Adrenal gland (tissue), 12 donors: ENCODE results near the gene NDUFB2. TPM values are rescaled to one million over a fixed set of nuclear protein-coding genes. Genes with fewer than 3 reads are reported as not detected.
A peak's percentile ranks its signal among the peaks of the same experiment; 100 is the strongest.

ENCODE experiments used
- DNase-seq, 7 donors: peaks; one replicate each; pipeline ENCODE4 v3.0.0-alpha.2; 2019 to 2020
- H3K27ac ChIP-seq, 5 donors: fragments of 200-600 bp; sonication (generic) in 4 of 5; 1 replicate in 3 of 5; 2 replicates in 2 of 5; pipeline versions ENCODE4 v1.5.1 to v1.8.0; 2016 to 2020; ENCODE audit warnings: mild to moderate bottlenecking in 1 of 5
- H3K27me3 ChIP-seq: fragments of 200-600 bp; 2 replicates; pipeline ENCODE4 v1.8.0; 2021
- H3K36me3 ChIP-seq, 2 donors: fragments of 200-600 bp; replicated peaks in 1 of 2; 1 replicate in 1 of 2; 2 replicates in 1 of 2; pipeline versions ENCODE4 v1.5.1 to v1.8.0; 2018 to 2022
- H3K4me1 ChIP-seq, 2 donors: fragments of 200-600 bp; replicated peaks in 1 of 2; 1 replicate in 1 of 2; 2 replicates in 1 of 2; pipeline versions ENCODE4 v1.5.1 to v1.8.0; 2018 to 2021
- H3K4me3 ChIP-seq, 4 donors: fragments of 200-600 bp; sonication (generic) in 3 of 4; one replicate each; pipeline ENCODE4 v1.5.1; 2016 to 2018
- H3K9me3 ChIP-seq, 3 donors: fragments of 200-600 bp; sonication (generic) in 1 of 3; replicated peaks in 1 of 3; 1 replicate in 2 of 3; 2 replicates in 1 of 3; pipeline versions ENCODE4 v1.5.1 to v1.8.0; 2016 to 2021
- POLR2A ChIP-seq, 2 donors: fragments of 450-650 bp; IDR thresholded peaks; one replicate each; pipeline ENCODE4 v1.6.1; 2017; ENCODE audit warnings: antibody characterized with exemption in 2 of 2, mild to moderate bottlenecking in 2 of 2, moderate library complexity in 1 of 2
- WGBS, 4 donors: extraction: QIAGEN DNeasy Blood & Tissue Kit in 2 of 4; methylation state at CpG; one replicate each; pipeline versions ENCODE4 v1.1.5 to v1.1.7; 2013 to 2017; 5-methylcytosine and 5-hydroxymethylcytosine counted together
- intact Hi-C, 2 donors: fragments of 100-400 bp; cut with DNase I; formaldehyde crosslinking; loops; one replicate each; pipeline versions ENCODE4 v1.14.1 to v1.15.0; 2022 to 2023
- polyA plus RNA-seq, 3 donors: library from polyadenylated mRNA; stranded (reverse); fragments of 200-250 nt in 2 of 3; fragments of 350-450 nt in 1 of 3; fragmentation: Illumina TruSeq in 1 of 3; extraction: RNeasy Lipid Tissue Mini Kit (QIAGEN cat#74804) in 1 of 3; gene quantifications; one replicate each; pipeline ENCODE4 v1.2.3, GENCODE V29; 2013 to 2014
- total RNA-seq, 9 donors: library from RNA; depleted of rRNA in 4 of 9; stranded (reverse); fragments of >200 nt in 4 of 9; fragments of 120-200 nt in 1 of 9; fragmentation: NEBNext Ultra II Directional in 1 of 9; extraction: Animal tissue kit (Norgen Biotek cat#: 25700) in 1 of 9; gene quantifications; one replicate each; pipeline versions ENCODE4 v1.1.0 to v1.2.4, GENCODE V29; 2013 to 2023
- TF ChIP-seq, protein P1 (sequence below), 6 experiments: fragments of 450-650 bp in 4 of 6; fragments of 200-600 bp in 2 of 6; sonication (generic) in 1 of 6; IDR thresholded peaks; 1 replicate in 5 of 6; 2 replicates in 1 of 6; pipeline versions ENCODE4 v1.5.1 to v1.8.0; 2016 to 2021; ENCODE audit warnings: antibody characterized with exemption in 6 of 6, mild to moderate bottlenecking in 2 of 6, moderate library complexity in 1 of 6
- donor health status: healthy with polysubstance abuse.
- donor health status: Bipolar disorder and iron deficiency.
- donor health status: DM: yes; HTN: yes; CAD: no.
- donor health status: DM: no; HTN: no; CAD: no.
- donor health status: DM: no; HTN: no; CAD: no.
- donor health status: DM: yes; HTN: yes; CAD: no.

NDUFB2 gene
- total and polyA plus RNA-seq, 12 donors, result 172 to 465 (median 212) TPM

GRCh38 chr7:140649556-140650205 is 46.8 kb upstream of the NDUFB2 start:
- WGBS, 4 donors, result 59 to 69% (median 64%) methylated on average over 6 of the region's 6 CpGs
- TF ChIP-seq POLR2A (IDR thresholded peaks at IDR 0.05), result no peak
- TF ChIP-seq, protein P1, sequence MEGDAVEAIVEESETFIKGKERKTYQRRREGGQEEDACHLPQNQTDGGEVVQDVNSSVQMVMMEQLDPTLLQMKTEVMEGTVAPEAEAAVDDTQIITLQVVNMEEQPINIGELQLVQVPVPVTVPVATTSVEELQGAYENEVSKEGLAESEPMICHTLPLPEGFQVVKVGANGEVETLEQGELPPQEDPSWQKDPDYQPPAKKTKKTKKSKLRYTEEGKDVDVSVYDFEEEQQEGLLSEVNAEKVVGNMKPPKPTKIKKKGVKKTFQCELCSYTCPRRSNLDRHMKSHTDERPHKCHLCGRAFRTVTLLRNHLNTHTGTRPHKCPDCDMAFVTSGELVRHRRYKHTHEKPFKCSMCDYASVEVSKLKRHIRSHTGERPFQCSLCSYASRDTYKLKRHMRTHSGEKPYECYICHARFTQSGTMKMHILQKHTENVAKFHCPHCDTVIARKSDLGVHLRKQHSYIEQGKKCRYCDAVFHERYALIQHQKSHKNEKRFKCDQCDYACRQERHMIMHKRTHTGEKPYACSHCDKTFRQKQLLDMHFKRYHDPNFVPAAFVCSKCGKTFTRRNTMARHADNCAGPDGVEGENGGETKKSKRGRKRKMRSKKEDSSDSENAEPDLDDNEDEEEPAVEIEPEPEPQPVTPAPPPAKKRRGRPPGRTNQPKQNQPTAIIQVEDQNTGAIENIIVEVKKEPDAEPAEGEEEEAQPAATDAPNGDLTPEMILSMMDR (IDR thresholded peaks at IDR 0.05), result no peak
- no peaks in the 10 kb centered on the region for H3K36me3 ChIP-seq
- DNase-seq, result peak in 1 of 7 donors; percentile 13
- H3K4me1 ChIP-seq, result peaks cover 0 to 3% of the 10 kb centered on the region in 2 donors
- H3K9me3 ChIP-seq, result no peaks in the 10 kb centered on the region
- no peaks in the 10 kb centered on the region for H3K27me3 ChIP-seq
- no peak overlapping the region for H3K27ac ChIP-seq
- intact Hi-C loops, result no loop called here
- no peak overlapping the region for H3K4me3 ChIP-seq

GRCh38 chr7:140650367-140650766 is 46.1 kb upstream of the NDUFB2 start:
- Histone ChIP-seq H3K4me3 (no peak overlapping the region), H3K27ac (no peak overlapping the region), H3K9me3 (no peaks in the 10 kb centered on the region), H3K4me1 (peaks cover 0 to 3% of the 10 kb centered on the region in 2 donors), H3K36me3 (no peaks in the 10 kb centered on the region), H3K27me3 (no peaks in the 10 kb centered on the region)
- peak in 1 of 7 donors; percentile 3 for DNase-seq
- WGBS, 4 donors, result 84 to 88% (median 86%) methylated on average over 12 of the region's 12 CpGs
- no peak for TF ChIP-seq POLR2A (IDR thresholded peaks at IDR 0.05)
- TF ChIP-seq, protein P1 (IDR thresholded peaks at IDR 0.05), result no peak
- intact Hi-C loops, result no loop called here

DNA sequence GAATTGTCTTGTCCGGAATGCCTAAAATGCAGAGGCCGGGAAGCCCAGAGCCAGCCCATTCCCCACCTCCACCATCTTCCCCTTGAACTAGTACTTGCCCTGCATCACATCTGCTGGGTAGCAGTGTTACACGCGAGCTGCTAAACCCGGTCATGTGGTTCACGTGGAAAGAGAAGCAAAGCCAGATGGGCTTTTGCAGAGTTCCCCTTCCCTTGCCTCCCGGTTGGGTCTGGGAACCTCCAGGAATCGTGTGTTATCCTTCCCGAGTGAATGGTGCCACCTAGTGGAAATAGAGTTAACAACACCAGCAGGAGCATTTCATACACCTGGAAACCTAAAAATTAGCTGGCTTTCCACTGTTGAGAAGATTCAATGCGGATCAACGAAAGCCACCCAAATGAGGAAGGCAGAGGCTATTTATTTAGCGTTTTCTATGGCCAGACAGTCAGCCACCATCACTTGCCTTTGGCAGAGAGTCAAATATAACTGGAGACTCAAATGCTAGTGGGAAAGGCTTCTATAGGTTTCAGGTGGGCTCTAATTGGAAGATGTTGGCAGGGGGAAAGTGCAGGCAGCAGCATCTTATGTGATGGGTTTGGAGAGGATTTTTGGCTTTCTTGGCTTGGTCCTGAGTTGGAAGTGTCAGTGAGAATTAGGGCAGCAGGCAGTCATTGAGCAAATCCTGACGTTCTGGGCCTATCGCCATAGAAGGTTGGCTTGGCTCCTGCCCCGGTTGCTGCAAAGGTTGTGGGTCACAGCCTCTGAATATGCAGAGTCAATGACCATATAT is 43.0 kb upstream of the NDUFB2 start:
- Histone ChIP-seq H3K36me3 (no peaks in the 10 kb centered on the region), H3K9me3 (no peaks in the 10 kb centered on the region), H3K27ac (no peak overlapping the region), H3K4me3 (no peak overlapping the region), H3K4me1 (peaks cover 0 to 9% of the 10 kb centered on the region in 2 donors), H3K27me3 (no peaks in the 10 kb centered on the region)
- TF ChIP-seq, protein P1 (IDR thresholded peaks at IDR 0.05), result peak; percentile 82 to 95 (median 90)
- no peak for TF ChIP-seq POLR2A (IDR thresholded peaks at IDR 0.05)
- peak; percentile 59 to 79 (median 66) for DNase-seq
- intact Hi-C loops, result loop anchor here (1.0 to 2.0 kb wide), 2 partner anchors 134 to 135 kb away; no protein-coding TSS in a partner anchor
- WGBS, 4 donors, result 20 to 30% (median 24%) methylated on average over 11 to 15 of the region's 15 CpGs

GRCh38 chr7:140654109-140654387 is 42.5 kb upstream of the NDUFB2 start:
- Histone ChIP-seq H3K27ac (no peak overlapping the region), H3K4me3 (no peak overlapping the region), H3K4me1 (peaks cover 0 to 9% of the 10 kb centered on the region in 2 donors), H3K27me3 (no peaks in the 10 kb centered on the region), H3K9me3 (no peaks in the 10 kb centered on the region), H3K36me3 (no peaks in the 10 kb centered on the region)
- WGBS, 4 donors, result 67 to 84% (median 71%) methylated on average over 2 of the region's 2 CpGs
- TF ChIP-seq, protein P1 (IDR thresholded peaks at IDR 0.05), result no peak
- TF ChIP-seq POLR2A (IDR thresholded peaks at IDR 0.05), result no peak
- intact Hi-C loops, result loop anchor here in 1 of 2 donors (2.0 kb wide), 1 partner anchor 135 kb away; no protein-coding TSS in a partner anchor
- no peak for DNase-seq
